Right lobe of liver (tissue), 4 donors: ENCODE measurements around the gene UROS.

Experiments used
- CTCF ChIP-seq, 4 donors: fragments of 200-600 bp in 3 of 4; fragments of 450-650 bp in 1 of 4; IDR thresholded peaks; one replicate each; pipeline versions ENCODE4 v1.5.1 to v1.8.0; 2016 to 2022; ENCODE audit warnings: antibody characterized with exemption in 4 of 4, mild to moderate bottlenecking in 2 of 4
- POLR2A ChIP-seq: fragments of 450-650 bp; IDR thresholded peaks from one replicate; pipeline ENCODE4 v1.6.1; 2017; ENCODE audit warnings: antibody characterized with exemption, mild to moderate bottlenecking
- donor health status: DM: no; HTN: no; CAD: no.
- donor health status: DM: no; HTN: no; CAD: no.
- donor health status: DM: no; HTN: yes; CAD: no.

GRCh38 chr10:125852487-125852886, 29.4 kb upstream of the UROS start:
- TF ChIP-seq CTCF (IDR thresholded peaks at IDR 0.05) (no peak), POLR2A (no peak)
